ENCODE results near the gene SHANK3. TPM values are rescaled to one million over a fixed set of nuclear protein-coding genes. Genes with fewer than 3 reads are reported as not detected.

SHANK3 gene
- total and polyA plus RNA-seq, 2 donors (not counting 1 experiment from before 2014, with no cell fraction given) = not detected

DNA sequence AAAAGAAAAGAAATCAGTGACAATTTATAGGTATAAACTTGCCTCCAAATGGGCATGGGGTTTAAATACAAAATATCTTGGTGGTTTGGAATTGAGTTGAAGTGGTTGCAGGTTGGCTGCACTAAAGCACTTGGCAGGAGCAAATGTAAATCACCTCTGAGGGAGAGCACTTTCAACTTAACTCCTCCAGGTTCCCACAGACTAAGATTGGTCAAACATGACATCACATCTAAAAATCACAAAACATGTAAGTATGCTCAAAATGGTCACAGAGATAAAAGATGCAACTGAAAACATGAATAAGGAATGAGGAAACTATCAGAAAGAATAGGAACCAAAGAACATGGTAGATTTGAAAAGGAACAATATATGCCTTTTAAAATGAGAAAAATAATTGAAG lies 12.3 kb upstream of the SHANK3 start:
- H3K79me2 ChIP-seq (ENCODE audit: control insufficient read depth, insufficient read depth, low read length) = no peaks in the 10 kb centered on the region
- no peak for TF ChIP-seq EZH2 (IDR thresholded peaks at IDR 0.05; ENCODE audit: borderline replicate concordance, insufficient read depth, low read depth, low read length, poor library complexity, severe bottlenecking)
- TF ChIP-seq, protein P1, sequence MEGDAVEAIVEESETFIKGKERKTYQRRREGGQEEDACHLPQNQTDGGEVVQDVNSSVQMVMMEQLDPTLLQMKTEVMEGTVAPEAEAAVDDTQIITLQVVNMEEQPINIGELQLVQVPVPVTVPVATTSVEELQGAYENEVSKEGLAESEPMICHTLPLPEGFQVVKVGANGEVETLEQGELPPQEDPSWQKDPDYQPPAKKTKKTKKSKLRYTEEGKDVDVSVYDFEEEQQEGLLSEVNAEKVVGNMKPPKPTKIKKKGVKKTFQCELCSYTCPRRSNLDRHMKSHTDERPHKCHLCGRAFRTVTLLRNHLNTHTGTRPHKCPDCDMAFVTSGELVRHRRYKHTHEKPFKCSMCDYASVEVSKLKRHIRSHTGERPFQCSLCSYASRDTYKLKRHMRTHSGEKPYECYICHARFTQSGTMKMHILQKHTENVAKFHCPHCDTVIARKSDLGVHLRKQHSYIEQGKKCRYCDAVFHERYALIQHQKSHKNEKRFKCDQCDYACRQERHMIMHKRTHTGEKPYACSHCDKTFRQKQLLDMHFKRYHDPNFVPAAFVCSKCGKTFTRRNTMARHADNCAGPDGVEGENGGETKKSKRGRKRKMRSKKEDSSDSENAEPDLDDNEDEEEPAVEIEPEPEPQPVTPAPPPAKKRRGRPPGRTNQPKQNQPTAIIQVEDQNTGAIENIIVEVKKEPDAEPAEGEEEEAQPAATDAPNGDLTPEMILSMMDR (IDR thresholded peaks at IDR 0.05) = no peak
- no peak overlapping the region for H3K9ac ChIP-seq (ENCODE audit: low read length)
- ATAC-seq (ENCODE audit: low read depth) = no peak
- H3K4me3 ChIP-seq (ENCODE audit: control extremely low read depth in 1 of 5, extremely low read depth in 1 of 5, insufficient read depth in 1 of 5, low read depth in 2 of 5, low read length in 4 of 5) = no peak overlapping the region
- no peak overlapping the region for H3K27ac ChIP-seq (ENCODE audit: low read length in 2 of 2)
- no peak overlapping the region for H2AFZ ChIP-seq (ENCODE audit: insufficient read depth, low read depth, low read length, poor library complexity, severe bottlenecking)
- H4K20me1 ChIP-seq (ENCODE audit: control insufficient read depth, insufficient read depth, low read length, poor library complexity, severe bottlenecking) = no peaks in the 10 kb centered on the region
- no peak overlapping the region for H3K4me2 ChIP-seq (replicated peaks; ENCODE audit: low read depth, low read length, poor library complexity, severe bottlenecking)
- Mint-ChIP-seq H3K4me3 (no peak overlapping the region), H3K4me1 (no peaks in the 10 kb centered on the region), H3K27me3 (peaks cover 23% of the 10 kb centered on the region), H3K27ac (no peak overlapping the region), H3K9me3 (ENCODE audit: insufficient read depth) (no peaks in the 10 kb centered on the region)
- DNase-seq = no peak
- H3K27me3 ChIP-seq (replicated peaks in 1 of 4; ENCODE audit: control extremely low read depth in 1 of 4, control insufficient read depth in 3 of 4, insufficient read depth in 4 of 4, low read length in 3 of 4) = peaks cover 0 to 10% (median 0%) of the 10 kb centered on the region in 4 experiments
- ChIA-PET POLR2A (no interaction called here), CTCF (no interaction called here)
- H3K36me3 ChIP-seq (replicated peaks in 1 of 2; ENCODE audit: control extremely low read depth in 1 of 2, control insufficient read depth in 1 of 2, extremely low read depth in 1 of 2, insufficient read depth in 2 of 2, low read length in 1 of 2) = no peaks in the 10 kb centered on the region
- H3K9me3 ChIP-seq (ENCODE audit: control extremely low read depth in 1 of 3, control insufficient read depth in 2 of 3, insufficient read depth in 1 of 3, low read length in 2 of 3) = no peaks in the 10 kb centered on the region
- intact Hi-C loops (cut with micrococcal nuclease) = no loop called here
- H3K4me1 ChIP-seq (ENCODE audit: control insufficient read depth in 2 of 2, insufficient read depth in 2 of 2, low read length in 2 of 2) = no peaks in the 10 kb centered on the region

DNA sequence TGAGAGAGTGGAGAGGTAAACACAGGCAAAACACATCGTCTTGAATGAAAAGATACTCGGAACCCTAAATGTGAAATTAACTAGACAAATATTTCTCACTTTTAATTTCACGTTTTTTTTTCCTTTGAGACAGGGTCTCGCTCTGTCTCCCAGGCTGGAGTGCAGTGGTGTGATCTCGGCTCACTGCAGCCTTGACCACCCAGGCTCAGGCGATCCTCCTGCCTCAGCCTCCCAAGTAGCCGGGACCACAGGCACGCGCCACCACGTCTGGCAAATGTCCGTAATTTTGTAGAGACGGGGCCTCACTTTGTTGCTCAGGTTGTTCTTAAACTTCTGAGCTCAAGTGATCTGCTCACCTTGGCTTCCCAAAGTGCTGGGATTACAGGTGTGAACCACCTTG lies 7.4 kb upstream of the SHANK3 start:
- ATAC-seq (ENCODE audit: low read depth) (no peak), DNase-seq (no peak)
- Histone ChIP-seq H2AFZ (ENCODE audit: insufficient read depth, low read depth, low read length, poor library complexity, severe bottlenecking) (no peak overlapping the region), H3K9me3 (ENCODE audit: control extremely low read depth in 1 of 3, control insufficient read depth in 2 of 3, insufficient read depth in 1 of 3, low read length in 2 of 3) (no peaks in the 10 kb centered on the region), H3K27ac (ENCODE audit: low read length in 2 of 2) (no peak overlapping the region), H3K36me3 (replicated peaks in 1 of 2; ENCODE audit: control extremely low read depth in 1 of 2, control insufficient read depth in 1 of 2, extremely low read depth in 1 of 2, insufficient read depth in 2 of 2, low read length in 1 of 2) (no peaks in the 10 kb centered on the region), H3K4me1 (ENCODE audit: control insufficient read depth in 2 of 2, insufficient read depth in 2 of 2, low read length in 2 of 2) (no peaks in the 10 kb centered on the region), H3K27me3 (replicated peaks in 1 of 4; ENCODE audit: control extremely low read depth in 1 of 4, control insufficient read depth in 3 of 4, insufficient read depth in 4 of 4, low read length in 3 of 4) (peaks cover 0 to 11% (median 0%) of the 10 kb centered on the region in 4 experiments), H3K79me2 (ENCODE audit: control insufficient read depth, insufficient read depth, low read length) (no peaks in the 10 kb centered on the region), H3K9ac (ENCODE audit: low read length) (no peak overlapping the region), H4K20me1 (ENCODE audit: control insufficient read depth, insufficient read depth, low read length, poor library complexity, severe bottlenecking) (no peaks in the 10 kb centered on the region), H3K4me3 (ENCODE audit: control extremely low read depth in 1 of 5, extremely low read depth in 1 of 5, insufficient read depth in 1 of 5, low read depth in 2 of 5, low read length in 4 of 5) (no peak overlapping the region), H3K4me2 (replicated peaks; ENCODE audit: low read depth, low read length, poor library complexity, severe bottlenecking) (no peak overlapping the region)
- TF ChIP-seq, protein P1 (IDR thresholded peaks at IDR 0.05) = no peak
- no peak for TF ChIP-seq EZH2 (IDR thresholded peaks at IDR 0.05; ENCODE audit: borderline replicate concordance, insufficient read depth, low read depth, low read length, poor library complexity, severe bottlenecking)
- over 99% methylated on average over 12 of the region's 12 CpGs for WGBS (ENCODE audit: insufficient coverage)
- no peak overlapping the region for H3K4me3 Mint-ChIP-seq
- CTCF ChIA-PET = no interaction called here
- no peaks in the 10 kb centered on the region for H3K4me1 Mint-ChIP-seq
- no peak overlapping the region for H3K27ac Mint-ChIP-seq
- intact Hi-C loops (cut with micrococcal nuclease) = no loop called here
- POLR2A ChIA-PET = no interaction called here
- no peaks in the 10 kb centered on the region for H3K9me3 Mint-ChIP-seq (ENCODE audit: insufficient read depth)
- peaks cover 26% of the 10 kb centered on the region for H3K27me3 Mint-ChIP-seq
